GM23338 (cell line): ENCODE results near the gene TCF7L1.
"Not testable (repeated sequence)": the region's sequence is repeated elsewhere in the genome, so short reads cannot be mapped to it uniquely, and the experiment has no call there.

Experiments used
- CTCF ChIP-seq, 2 experiments: fragments of 200-600 bp in 1 of 2; sonication (generic) in 1 of 2; conservative IDR thresholded peaks; 2 replicates each; pipeline versions ENCODE4 v1.5.1 to v1.6.1; 2016 to 2017; ENCODE audit warnings: antibody characterized with exemption in 2 of 2, low read depth in 2 of 2, mild to moderate bottlenecking in 2 of 2, moderate library complexity in 1 of 2
- ETS1 ChIP-seq: IDR thresholded peaks from 2 replicates; pipeline ENCODE4 v1.6.1; 2016; ENCODE audit warnings: antibody characterized with exemption
- EZH2 ChIP-seq: fragments of 200-600 bp; sonication (generic); IDR thresholded peaks from one replicate; pipeline ENCODE4 v1.8.0; 2017; ENCODE audit warnings: antibody characterized with exemption, mild to moderate bottlenecking, low read depth; ENCODE audit not compliant: unreplicated experiment
- EZH2phosphoT487 ChIP-seq: fragments of 200-600 bp; sonication (generic); IDR thresholded peaks from one replicate; pipeline ENCODE4 v1.8.1; 2018; ENCODE audit warnings: antibody characterized with exemption; ENCODE audit not compliant: unreplicated experiment
- JUNB ChIP-seq: IDR thresholded peaks from one replicate; pipeline ENCODE4 v1.6.1; 2016; ENCODE audit warnings: antibody characterized with exemption; ENCODE audit not compliant: unreplicated experiment
- POLR2AphosphoS5 ChIP-seq: IDR thresholded peaks from 2 replicates; pipeline ENCODE4 v1.6.1; 2016; ENCODE audit warnings: antibody characterized with exemption, low read depth
- ZNF331 ChIP-seq: fragments of 250-450 bp; sonication (Bioruptor Pico); IDR thresholded peaks from 2 replicates; pipeline ENCODE4 v1.5.0; 2020; ENCODE audit warnings: low read depth, mild to moderate bottlenecking, moderate library complexity

GRCh38 chr2:85126462-85126861, 6.7 kb upstream of the TCF7L1 start:
- not testable (repeated sequence) for TF ChIP-seq CTCF (conservative IDR thresholded peaks at IDR 0.05; ENCODE audit: low read depth in 2 of 2); POLR2AphosphoS5; ETS1; JUNB; ZNF331 (CRISPR knock-in tag); EZH2; EZH2phosphoT487
